Heart left ventricle (tissue), 13 donors: ENCODE data around the gene TUSC7.

Experiments used
- POLR2A ChIP-seq, 2 donors: fragments of 450-650 bp; IDR thresholded peaks; one replicate each; pipeline ENCODE4 v1.6.1; 2017; ENCODE audit warnings: antibody characterized with exemption in 2 of 2, mild to moderate bottlenecking in 2 of 2, moderate library complexity in 2 of 2
- TF ChIP-seq, protein P1 (sequence below), 12 donors: fragments of 200-600 bp; sonication (generic) in 4 of 12; IDR thresholded peaks; one replicate each; pipeline versions ENCODE4 v1.5.0 to v1.8.0; 2018 to 2022; ENCODE audit warnings: antibody characterized with exemption in 12 of 12, mild to moderate bottlenecking in 5 of 12
- donor health status: ischemic (EF 13 %, LVEDD 7.1; RV severe dilation, severe dysfunction).
- donor health status: DM: no; HTN: yes; CAD: no.
- donor health status: DM: no; HTN: no; CAD: no.
- donor health status: ischemic (EF 25% LVEDD 6.9; RV normal size, moderate dysfunction).
- donor health status: ischemic (EF 25% LVEDD 5.7; RV mildly dilated, moderate dysfunction).
- donor health status: ischemic (EF 35%, LVEDD 5.7; RV mildly dilated, moderate dysfunction).
- donor health status: nonischemic (EF 11% LVEDD 7.7; RV severe dilation, severe dysfunction).
- donor health status: DM: yes; HTN: yes; CAD: no.
- donor health status: PGD.
- donor health status: ischemic (EF 29% LVEDD 5.4; RV normal size, mild dysfunction).
- donor health status: nonischemic (EF 23%, LVEDD 6.1; RV moderate dilation, normal function).

DNA sequence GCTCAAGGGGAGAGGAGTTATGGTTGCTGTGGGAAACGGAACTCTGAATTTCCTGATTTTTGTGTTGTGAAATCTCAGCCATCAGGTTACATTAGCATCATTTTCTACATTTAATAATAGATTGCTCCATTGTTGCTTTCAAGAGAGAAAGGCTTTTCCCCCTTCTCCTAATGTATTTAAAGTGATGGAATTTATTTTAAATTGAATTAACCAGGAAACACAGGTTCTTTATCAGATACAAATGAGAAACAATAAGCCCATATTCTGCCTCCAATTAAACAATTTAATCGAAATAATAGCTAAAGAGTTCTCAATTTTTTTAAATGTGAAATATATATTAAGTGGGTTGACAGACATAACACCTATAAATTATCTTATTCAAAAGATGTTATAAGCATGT, 30.1 kb downstream of the TUSC7 start:
- TF ChIP-seq, protein P1, sequence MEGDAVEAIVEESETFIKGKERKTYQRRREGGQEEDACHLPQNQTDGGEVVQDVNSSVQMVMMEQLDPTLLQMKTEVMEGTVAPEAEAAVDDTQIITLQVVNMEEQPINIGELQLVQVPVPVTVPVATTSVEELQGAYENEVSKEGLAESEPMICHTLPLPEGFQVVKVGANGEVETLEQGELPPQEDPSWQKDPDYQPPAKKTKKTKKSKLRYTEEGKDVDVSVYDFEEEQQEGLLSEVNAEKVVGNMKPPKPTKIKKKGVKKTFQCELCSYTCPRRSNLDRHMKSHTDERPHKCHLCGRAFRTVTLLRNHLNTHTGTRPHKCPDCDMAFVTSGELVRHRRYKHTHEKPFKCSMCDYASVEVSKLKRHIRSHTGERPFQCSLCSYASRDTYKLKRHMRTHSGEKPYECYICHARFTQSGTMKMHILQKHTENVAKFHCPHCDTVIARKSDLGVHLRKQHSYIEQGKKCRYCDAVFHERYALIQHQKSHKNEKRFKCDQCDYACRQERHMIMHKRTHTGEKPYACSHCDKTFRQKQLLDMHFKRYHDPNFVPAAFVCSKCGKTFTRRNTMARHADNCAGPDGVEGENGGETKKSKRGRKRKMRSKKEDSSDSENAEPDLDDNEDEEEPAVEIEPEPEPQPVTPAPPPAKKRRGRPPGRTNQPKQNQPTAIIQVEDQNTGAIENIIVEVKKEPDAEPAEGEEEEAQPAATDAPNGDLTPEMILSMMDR (IDR thresholded peaks at IDR 0.05), result no peak
- TF ChIP-seq POLR2A (IDR thresholded peaks at IDR 0.05), result no peak
